Measurements from ENCODE around the gene FUS. TPM values are rescaled to one million over a fixed set of nuclear protein-coding genes. Genes with fewer than 3 reads are reported as not detected.

Gene FUS
- total RNA-seq, 2 experiments from 2014 or later: 104 to 953 TPM

GRCh38 chr16:31204871-31205666 lies 25.1 kb downstream of the FUS start:
- no peaks in the 10 kb centered on the region for H3K9me2 ChIP-seq (ENCODE audit: insufficient read depth, low read length)
- CTCF ChIA-PET (ENCODE audit: unreplicated experiment): no interaction called here
- H3K27ac ChIP-seq (ENCODE audit: low read depth, low read length, poor library complexity, severe bottlenecking): no peak overlapping the region
- DNase-seq (ENCODE audit: low spot score): no peak
- no peaks in the 10 kb centered on the region for H3K79me2 ChIP-seq (ENCODE audit: insufficient read depth, low read depth, low read length)
- intact Hi-C loops (cut with micrococcal nuclease; ENCODE audit: unreplicated experiment): no loop called here
- POLR2A ChIA-PET: interaction anchor here (0.7 kb wide), 1 partner anchor 11 kb away, joined by 4 read pairs; no protein-coding TSS in a partner anchor
- TF ChIP-seq CTCF (conservative IDR thresholded peaks at IDR 0.05; ENCODE audit: low read length) (no peak), EZH2phosphoT487 (IDR thresholded peaks at IDR 0.05; ENCODE audit: borderline replicate concordance, low read depth, low read length) (no peak)
- H3K4me1 ChIP-seq (ENCODE audit: insufficient read depth, low read length, poor library complexity, severe bottlenecking): peaks cover 44% of the 10 kb centered on the region
- H3K4me2 ChIP-seq (ENCODE audit: low read length): no peak overlapping the region
- no peak overlapping the region for H3K4me3 ChIP-seq (ENCODE audit: low read depth, low read length, poor library complexity, severe bottlenecking)
- no peak overlapping the region for H2AFZ ChIP-seq (ENCODE audit: low read length)
- H4K20me1 ChIP-seq (ENCODE audit: insufficient read depth, low read length): no peaks in the 10 kb centered on the region
- H3K9me3 ChIP-seq (ENCODE audit: low read length): no peaks in the 10 kb centered on the region
- H3K36me3 ChIP-seq (ENCODE audit: insufficient read depth, low read length): no peaks in the 10 kb centered on the region; the same call in 1 of the 2 replicates
- no TSS peak for BruUV-seq (replicated peaks)

GRCh38 chr16:31206776-31207175 lies 26.8 kb downstream of the FUS start:
- ChIA-PET CTCF (ENCODE audit: unreplicated experiment) (no interaction called here), POLR2A (interaction anchor here (0.6 kb wide), 1 partner anchor 12 kb away, joined by 3 read pairs; no protein-coding TSS in a partner anchor)
- H3K4me1 ChIP-seq (ENCODE audit: insufficient read depth, low read length, poor library complexity, severe bottlenecking): peaks cover 27% of the 10 kb centered on the region
- H3K79me2 ChIP-seq (ENCODE audit: insufficient read depth, low read depth, low read length): no peaks in the 10 kb centered on the region
- H3K4me3 ChIP-seq (ENCODE audit: low read depth, low read length, poor library complexity, severe bottlenecking): no peak overlapping the region
- no peak for DNase-seq (ENCODE audit: low spot score)
- H4K20me1 ChIP-seq (ENCODE audit: insufficient read depth, low read length): no peaks in the 10 kb centered on the region
- H3K4me2 ChIP-seq (ENCODE audit: low read length): no peak overlapping the region
- no peak for TF ChIP-seq EZH2phosphoT487 (IDR thresholded peaks at IDR 0.05; ENCODE audit: borderline replicate concordance, low read depth, low read length)
- TF ChIP-seq CTCF (conservative IDR thresholded peaks at IDR 0.05; ENCODE audit: low read length): no peak
- H3K9me2 ChIP-seq (ENCODE audit: insufficient read depth, low read length): no peaks in the 10 kb centered on the region
- H3K27ac ChIP-seq (ENCODE audit: low read depth, low read length, poor library complexity, severe bottlenecking): no peak overlapping the region
- no peaks in the 10 kb centered on the region for H3K36me3 ChIP-seq (ENCODE audit: insufficient read depth, low read length)
- no peaks in the 10 kb centered on the region for H3K9me3 ChIP-seq (ENCODE audit: low read length)
- no peak overlapping the region for H2AFZ ChIP-seq (ENCODE audit: low read length)
- intact Hi-C loops (cut with micrococcal nuclease; ENCODE audit: unreplicated experiment): no loop called here
- no TSS peak for BruUV-seq (replicated peaks)

- H2AFZ ChIP-seq (ENCODE audit: low read length): no peak overlapping the region
- no peak for DNase-seq (ENCODE audit: low spot score)
- H3K9me3 ChIP-seq (ENCODE audit: low read length): no peaks in the 10 kb centered on the region
- H3K9me2 ChIP-seq (ENCODE audit: insufficient read depth, low read length): no peaks in the 10 kb centered on the region
- H3K27ac ChIP-seq (ENCODE audit: low read depth, low read length, poor library complexity, severe bottlenecking): no peak overlapping the region
- BruUV-seq (replicated peaks): no TSS peak
- H3K4me1 ChIP-seq (ENCODE audit: insufficient read depth, low read length, poor library complexity, severe bottlenecking): peaks cover 9% of the 10 kb centered on the region
- H3K79me2 ChIP-seq (ENCODE audit: insufficient read depth, low read depth, low read length): no peaks in the 10 kb centered on the region
- no peaks in the 10 kb centered on the region for H4K20me1 ChIP-seq (ENCODE audit: insufficient read depth, low read length)
- H3K4me2 ChIP-seq (ENCODE audit: low read length): no peak overlapping the region
- H3K36me3 ChIP-seq (ENCODE audit: insufficient read depth, low read length): no peaks in the 10 kb centered on the region
- TF ChIP-seq CTCF (conservative IDR thresholded peaks at IDR 0.05; ENCODE audit: low read length) (no peak), EZH2phosphoT487 (IDR thresholded peaks at IDR 0.05; ENCODE audit: borderline replicate concordance, low read depth, low read length) (no peak)
- ChIA-PET CTCF (ENCODE audit: unreplicated experiment) (interaction anchor here (1.0 kb wide), 1 partner anchor 11 kb away, joined by 3 read pairs; the partner anchor contains the start of gene PYCARD), POLR2A (interaction anchor here (0.6 to 1.3 kb wide), 3 partner anchors 9 to 681 kb away, joined by 3 to 4 read pairs (median 3); no protein-coding TSS in a partner anchor)
- H3K4me3 ChIP-seq (ENCODE audit: low read depth, low read length, poor library complexity, severe bottlenecking): no peak overlapping the region
- intact Hi-C loops (cut with micrococcal nuclease; ENCODE audit: unreplicated experiment): no loop called here
Observed at GRCh38 chr16:31213342-31213741, 33.4 kb downstream of the FUS start.
